Spleen (tissue), 7 donors: ENCODE data around the gene OXLD1.

Source experiments
- POLR2A ChIP-seq, 3 donors: fragments of 450-650 bp; IDR thresholded peaks; one replicate each; pipeline ENCODE4 v1.5.1; 2017; ENCODE audit warnings: antibody characterized with exemption in 3 of 3, mild to moderate bottlenecking in 1 of 3
- TF ChIP-seq, protein P1 (sequence below), 11 experiments: fragments of 200-600 bp in 7 of 11; fragments of 450-650 bp in 4 of 11; sonication (generic) in 4 of 11; IDR thresholded peaks in 8 of 11; conservative IDR thresholded peaks in 3 of 11; 1 replicate in 7 of 11; 2 replicates in 4 of 11; pipeline versions ENCODE4 v1.4.0 to v1.8.0; 2016 to 2021; ENCODE audit warnings: antibody characterized with exemption in 11 of 11, inconsistent platforms in 4 of 11, mild to moderate bottlenecking in 1 of 11
- donor health status: DM: no; HTN: no; CAD: no; lungs with moderate emphysema.
- donor health status: DM: no; HTN: no; CAD: no.
- donor health status: DM: no; HTN: no; CAD: no.

GRCh38 chr17:81684442-81684911 is 18.1 kb upstream of the OXLD1 start:
- TF ChIP-seq, protein P1, sequence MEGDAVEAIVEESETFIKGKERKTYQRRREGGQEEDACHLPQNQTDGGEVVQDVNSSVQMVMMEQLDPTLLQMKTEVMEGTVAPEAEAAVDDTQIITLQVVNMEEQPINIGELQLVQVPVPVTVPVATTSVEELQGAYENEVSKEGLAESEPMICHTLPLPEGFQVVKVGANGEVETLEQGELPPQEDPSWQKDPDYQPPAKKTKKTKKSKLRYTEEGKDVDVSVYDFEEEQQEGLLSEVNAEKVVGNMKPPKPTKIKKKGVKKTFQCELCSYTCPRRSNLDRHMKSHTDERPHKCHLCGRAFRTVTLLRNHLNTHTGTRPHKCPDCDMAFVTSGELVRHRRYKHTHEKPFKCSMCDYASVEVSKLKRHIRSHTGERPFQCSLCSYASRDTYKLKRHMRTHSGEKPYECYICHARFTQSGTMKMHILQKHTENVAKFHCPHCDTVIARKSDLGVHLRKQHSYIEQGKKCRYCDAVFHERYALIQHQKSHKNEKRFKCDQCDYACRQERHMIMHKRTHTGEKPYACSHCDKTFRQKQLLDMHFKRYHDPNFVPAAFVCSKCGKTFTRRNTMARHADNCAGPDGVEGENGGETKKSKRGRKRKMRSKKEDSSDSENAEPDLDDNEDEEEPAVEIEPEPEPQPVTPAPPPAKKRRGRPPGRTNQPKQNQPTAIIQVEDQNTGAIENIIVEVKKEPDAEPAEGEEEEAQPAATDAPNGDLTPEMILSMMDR (IDR thresholded peaks at IDR 0.05 in 8 of 11, conservative IDR thresholded peaks at IDR 0.05 in 3 of 11): no peak
- no peak for TF ChIP-seq POLR2A (IDR thresholded peaks at IDR 0.05)
